ENCODE measurements around the gene CMBL. TPM values are rescaled to one million over a fixed set of nuclear protein-coding genes. Genes with fewer than 3 reads are reported as not detected.

Gene CMBL
- total RNA-seq, 2 donors from 2014 or later: 3.4 to 7.8 TPM

GRCh38 chr5:10232386-10232785, 75.3 kb downstream of the CMBL start:
- H3K4me3 ChIP-seq: no peak overlapping the region
- no peaks in the 10 kb centered on the region for H3K4me1 ChIP-seq (ENCODE audit: control insufficient read depth in 1 of 2, low read depth in 2 of 2)

DNA sequence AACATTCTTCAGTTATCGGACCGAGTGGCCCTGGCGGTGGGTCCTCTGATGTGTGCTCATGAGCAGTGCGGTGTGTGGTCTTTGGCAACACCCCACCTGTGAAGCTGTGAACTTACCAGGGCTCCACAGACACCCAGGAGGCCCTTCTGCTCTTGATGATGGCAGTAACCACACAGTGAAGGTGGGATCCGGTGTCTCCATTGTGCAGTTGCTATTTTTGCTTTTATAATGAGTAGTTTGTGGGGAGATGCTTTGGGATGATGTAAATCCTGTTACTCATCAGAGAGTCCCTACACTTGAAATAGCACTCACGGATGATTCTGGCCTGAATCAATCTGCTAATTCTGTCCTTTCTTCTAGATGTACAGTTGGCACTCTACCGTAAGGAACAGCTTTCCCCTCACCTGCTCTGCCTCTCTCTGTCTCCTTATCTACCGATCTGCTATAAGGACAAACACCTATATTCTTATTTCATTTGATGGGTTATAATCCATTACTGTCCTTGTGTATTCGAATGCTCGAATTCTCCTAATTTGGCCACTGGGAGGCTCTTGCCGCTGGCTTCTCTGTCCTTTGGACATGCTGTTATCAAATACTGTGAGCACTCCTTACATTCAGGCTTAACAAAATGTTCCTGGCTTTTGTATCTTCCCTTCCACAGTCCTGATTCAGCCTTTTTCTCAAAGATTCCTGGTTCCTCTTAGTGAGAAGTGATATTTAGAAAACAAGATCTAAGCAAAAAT, 78.2 kb downstream of the CMBL start:
- Histone ChIP-seq H3K27ac (no peak overlapping the region), H3K4me3 (no peak overlapping the region), H3K36me3 (no peaks in the 10 kb centered on the region), H3K4me1 (ENCODE audit: control insufficient read depth in 1 of 2, low read depth in 2 of 2) (no peaks in the 10 kb centered on the region), H3K9me3 (no peaks in the 10 kb centered on the region), H3K27me3 (replicated peaks; ENCODE audit: insufficient read depth) (no peaks in the 10 kb centered on the region)
- ATAC-seq (ENCODE audit: insufficient number of reproducible peaks, low FRiP score, low read depth): no peak
- no peak for DNase-seq (ENCODE audit: low spot score)
- TF ChIP-seq CTCF (IDR thresholded peaks at IDR 0.05): no peak

More at GRCh38 chr5:10232386-10232785, 75.3 kb downstream of the CMBL start:
- Histone ChIP-seq H3K27ac (no peak overlapping the region), H3K36me3 (no peaks in the 10 kb centered on the region), H3K9me3 (no peaks in the 10 kb centered on the region), H3K27me3 (replicated peaks; ENCODE audit: insufficient read depth) (no peaks in the 10 kb centered on the region)
- DNase-seq (ENCODE audit: low spot score): no peak
- no peak for ATAC-seq (ENCODE audit: insufficient number of reproducible peaks, low FRiP score, low read depth)
- no peak for TF ChIP-seq CTCF (IDR thresholded peaks at IDR 0.05)

DNA sequence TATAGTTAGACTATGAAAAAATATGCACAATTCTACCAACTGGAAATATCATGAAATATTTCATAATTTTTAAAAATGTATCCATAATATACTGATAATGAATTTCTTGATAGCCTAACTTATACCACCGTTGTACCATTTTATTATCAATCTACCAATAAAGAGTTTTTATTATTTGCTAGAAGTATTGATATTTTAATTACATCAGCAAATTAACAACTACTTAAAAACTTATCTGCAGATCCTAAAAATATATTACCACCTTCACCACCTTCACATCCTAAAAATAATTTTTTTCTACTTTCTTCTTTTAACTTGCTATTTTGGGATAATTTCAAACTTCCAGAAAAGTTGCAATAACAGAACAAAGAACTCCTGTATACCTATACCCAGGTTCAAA, 79.4 kb downstream of the CMBL start:
- DNase-seq (ENCODE audit: low spot score): no peak
- no peaks in the 10 kb centered on the region for H3K27me3 ChIP-seq (replicated peaks; ENCODE audit: insufficient read depth)
- no peak for ATAC-seq (ENCODE audit: insufficient number of reproducible peaks, low FRiP score, low read depth)
- TF ChIP-seq CTCF (IDR thresholded peaks at IDR 0.05): no peak
- no peaks in the 10 kb centered on the region for H3K9me3 ChIP-seq
- no peaks in the 10 kb centered on the region for H3K4me1 ChIP-seq (ENCODE audit: control insufficient read depth in 1 of 2, low read depth in 2 of 2)
- no peak overlapping the region for H3K27ac ChIP-seq
- H3K36me3 ChIP-seq: no peaks in the 10 kb centered on the region
- H3K4me3 ChIP-seq: no peak overlapping the region

Other genes with a start within 250 kb of the CMBL start
- 1 to 10 TPM; 5.1 to 6.2 TPM for gene ATPSCKMT, start 58.0 kb downstream of the CMBL start, total RNA-seq
- 100 to 1,000 TPM; 110 to 135 TPM for gene CCT5, start 57.6 kb downstream of the CMBL start, total RNA-seq
- gene MARCHF6, start 45.8 kb upstream of the CMBL start, total RNA-seq: 10 to 100 TPM; 86.9 to 95.2 TPM
- not detected for gene ROPN1L, start 134.0 kb upstream of the CMBL start, total RNA-seq

Data from thoracic aorta (tissue), 2 donors.